ENCODE data around the gene GNG3. TPM values are rescaled to one million over a fixed set of nuclear protein-coding genes. Genes with fewer than 3 reads are reported as not detected.

Gene GNG3
- total RNA-seq, 1 experiment from 2014 or later, result not detected

GRCh38 chr11:62709247-62710000 is 1.9 kb downstream of the GNG3 start:
- BruUV-seq (replicated peaks), result no TSS peak
- Mint-ChIP-seq H3K36me3 (ENCODE audit: insufficient read depth, unreplicated experiment) (peaks cover 93% of the 10 kb centered on the region), H3K4me3 (ENCODE audit: low read depth, unreplicated experiment) (peak overlapping the region; percentile 64), H3K9me3 (ENCODE audit: low read depth, unreplicated experiment) (no peaks in the 10 kb centered on the region), H3K27me3 (ENCODE audit: unreplicated experiment) (no peaks in the 10 kb centered on the region), H3K27ac (ENCODE audit: unreplicated experiment) (peak overlapping the region; percentile 82), H3K4me1 (ENCODE audit: low read depth, unreplicated experiment) (peaks cover 47% of the 10 kb centered on the region)
- CTCF ChIA-PET, result interaction anchor here (1.1 kb wide), 1 partner anchor 44 kb away, joined by 3 read pairs; the partner anchor contains the start of gene ZBTB3
- intact Hi-C loops (cut with micrococcal nuclease; ENCODE audit: unreplicated experiment), result no loop called here
- DNase-seq, result peak; percentile 72
- TF ChIP-seq CTCF (IDR thresholded peaks at IDR 0.05; ENCODE audit: unreplicated experiment), result no peak

GRCh38 chr11:62710001-62710345 is 2.5 kb downstream of the GNG3 start:
- H3K36me3 Mint-ChIP-seq (ENCODE audit: insufficient read depth, unreplicated experiment), result peaks cover 98% of the 10 kb centered on the region
- TF ChIP-seq CTCF (IDR thresholded peaks at IDR 0.05; ENCODE audit: unreplicated experiment), result no peak
- H3K9me3 Mint-ChIP-seq (ENCODE audit: low read depth, unreplicated experiment), result no peaks in the 10 kb centered on the region
- intact Hi-C loops (cut with micrococcal nuclease; ENCODE audit: unreplicated experiment), result no loop called here
- H3K4me1 Mint-ChIP-seq (ENCODE audit: low read depth, unreplicated experiment), result peaks cover 50% of the 10 kb centered on the region
- peak overlapping the region; percentile 64 for H3K4me3 Mint-ChIP-seq (ENCODE audit: low read depth, unreplicated experiment)
- CTCF ChIA-PET, result interaction anchor here (1.1 kb wide), 1 partner anchor 44 kb away, joined by 3 read pairs; the partner anchor contains the start of gene ZBTB3
- no peaks in the 10 kb centered on the region for H3K27me3 Mint-ChIP-seq (ENCODE audit: unreplicated experiment)
- BruUV-seq (replicated peaks), result no TSS peak
- H3K27ac Mint-ChIP-seq (ENCODE audit: unreplicated experiment), result peak overlapping the region; percentile 82
- no peak for DNase-seq

- Mint-ChIP-seq H3K36me3 (ENCODE audit: insufficient read depth, unreplicated experiment) (peaks cover 98% of the 10 kb centered on the region), H3K27ac (ENCODE audit: unreplicated experiment) (peak overlapping the region; percentile 95), H3K9me3 (ENCODE audit: low read depth, unreplicated experiment) (no peaks in the 10 kb centered on the region), H3K27me3 (ENCODE audit: unreplicated experiment) (no peaks in the 10 kb centered on the region), H3K4me1 (ENCODE audit: low read depth, unreplicated experiment) (peaks cover 48% of the 10 kb centered on the region), H3K4me3 (ENCODE audit: low read depth, unreplicated experiment) (peak overlapping the region; percentile 19)
- no peak for TF ChIP-seq CTCF (IDR thresholded peaks at IDR 0.05; ENCODE audit: unreplicated experiment)
- CTCF ChIA-PET, result no interaction called here
- DNase-seq, result no peak
- intact Hi-C loops (cut with micrococcal nuclease; ENCODE audit: unreplicated experiment), result no loop called here
- no TSS peak for BruUV-seq (replicated peaks)
Observed at GRCh38 chr11:62712276-62712812, 4.9 kb downstream of the GNG3 start.

GRCh38 chr11:62712861-62713260 is 5.4 kb downstream of the GNG3 start:
- DNase-seq, result no peak
- intact Hi-C loops (cut with micrococcal nuclease; ENCODE audit: unreplicated experiment), result no loop called here
- Mint-ChIP-seq H3K4me1 (ENCODE audit: low read depth, unreplicated experiment) (peaks cover 48% of the 10 kb centered on the region), H3K27me3 (ENCODE audit: unreplicated experiment) (no peaks in the 10 kb centered on the region), H3K36me3 (ENCODE audit: insufficient read depth, unreplicated experiment) (peaks cover 98% of the 10 kb centered on the region), H3K4me3 (ENCODE audit: low read depth, unreplicated experiment) (peak overlapping the region; percentile 64), H3K27ac (ENCODE audit: unreplicated experiment) (peak overlapping the region; percentile 95), H3K9me3 (ENCODE audit: low read depth, unreplicated experiment) (no peaks in the 10 kb centered on the region)
- CTCF ChIA-PET, result interaction anchor here (1.4 kb wide), 1 partner anchor 74 kb away, joined by 3 read pairs; no protein-coding TSS in a partner anchor
- TSS peak; percentile 18 for BruUV-seq (replicated peaks)
- TF ChIP-seq CTCF (IDR thresholded peaks at IDR 0.05; ENCODE audit: unreplicated experiment), result no peak

Data from Calu3 (cell line).